ENCODE measurements around the gene TFDP1.

The TFDP1 gene

DNA sequence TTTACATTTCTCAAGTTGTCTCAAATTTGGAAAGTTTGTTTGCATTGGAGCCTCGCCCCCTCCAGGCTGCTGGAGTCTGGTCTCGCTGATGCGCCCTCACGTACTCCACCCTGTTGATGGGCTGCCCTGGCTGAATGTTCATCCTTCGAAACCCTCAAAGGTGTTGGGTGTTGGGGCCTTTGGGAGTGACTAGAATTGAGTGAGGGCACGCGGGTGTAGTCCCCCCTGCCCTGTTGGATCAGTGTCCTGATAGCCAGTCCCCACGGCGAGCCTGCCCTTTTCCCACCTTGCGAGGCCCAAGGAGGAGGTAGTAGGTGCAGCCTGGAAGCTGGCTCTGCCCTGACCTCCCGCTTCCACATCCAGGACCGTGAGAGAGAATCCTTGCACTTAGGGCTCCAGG is 14.8 kb downstream of the TFDP1 start:
- TF ChIP-seq FOXP2 (optimal IDR thresholded peaks at IDR 0.05; ENCODE audit: borderline replicate concordance, extremely low read depth, extremely low read length, insufficient read depth): no peak
- TF ChIP-seq SIN3A (IDR thresholded peaks at IDR 0.05; ENCODE audit: borderline replicate concordance, insufficient read depth, low read length): no peak
- TF ChIP-seq TAF1 (IDR thresholded peaks at IDR 0.05; ENCODE audit: borderline replicate concordance, insufficient read depth, low read length): no peak

DNA sequence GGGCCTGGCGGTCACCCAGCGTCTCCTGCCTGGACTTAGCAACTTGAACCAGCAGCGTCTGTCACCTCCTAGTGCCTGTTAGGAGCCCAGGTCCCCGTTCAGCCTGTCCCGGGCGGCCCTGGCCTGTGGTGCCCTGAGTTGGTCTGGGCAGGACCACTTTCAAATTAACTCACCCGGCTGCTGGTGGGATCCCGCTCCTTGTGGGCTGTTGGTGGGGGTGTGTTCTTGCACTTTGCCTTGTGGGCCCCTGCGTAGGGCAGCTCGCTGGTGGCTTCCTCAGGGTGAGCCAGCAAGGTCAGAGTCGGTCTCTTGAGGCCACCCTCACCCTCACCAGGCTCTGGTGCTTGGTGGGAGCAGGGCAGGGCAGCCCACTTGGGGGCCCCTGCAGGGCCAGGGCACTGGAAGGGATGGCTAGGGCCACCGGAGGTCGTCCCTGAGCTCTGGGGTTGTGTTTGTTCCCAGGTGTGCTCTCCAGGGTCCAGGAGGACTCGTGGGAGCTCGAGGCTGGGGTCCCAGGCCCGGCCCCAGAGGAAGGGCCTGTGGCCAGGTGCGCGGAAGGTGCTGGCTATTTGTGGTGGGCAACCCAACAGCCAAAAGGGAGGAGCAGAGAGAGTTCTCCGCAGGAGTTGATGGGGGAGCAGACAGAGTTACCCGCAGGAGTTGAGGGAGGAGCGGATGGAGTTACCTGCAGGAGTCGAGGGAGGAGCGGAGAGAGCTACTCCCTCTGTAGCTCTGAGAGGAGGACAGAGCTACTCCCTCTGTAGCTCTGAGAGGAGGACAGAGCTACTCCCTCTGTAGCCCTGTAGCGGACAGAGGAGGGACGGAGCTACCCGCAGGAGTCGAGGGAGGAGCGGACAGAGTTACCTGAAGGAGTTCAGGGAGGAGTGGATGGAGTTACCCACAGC is 16.9 kb downstream of the TFDP1 start:
- no peak for TF ChIP-seq FOXP2 (optimal IDR thresholded peaks at IDR 0.05; ENCODE audit: borderline replicate concordance, extremely low read depth, extremely low read length, insufficient read depth)
- TF ChIP-seq SIN3A (IDR thresholded peaks at IDR 0.05; ENCODE audit: borderline replicate concordance, insufficient read depth, low read length): no peak
- TF ChIP-seq POLR2AphosphoS5 (IDR thresholded peaks at IDR 0.05; ENCODE audit: low read depth, low read length): no peak
- no peak for TF ChIP-seq TAF1 (IDR thresholded peaks at IDR 0.05; ENCODE audit: borderline replicate concordance, insufficient read depth, low read length)
- TF ChIP-seq, protein P1, sequence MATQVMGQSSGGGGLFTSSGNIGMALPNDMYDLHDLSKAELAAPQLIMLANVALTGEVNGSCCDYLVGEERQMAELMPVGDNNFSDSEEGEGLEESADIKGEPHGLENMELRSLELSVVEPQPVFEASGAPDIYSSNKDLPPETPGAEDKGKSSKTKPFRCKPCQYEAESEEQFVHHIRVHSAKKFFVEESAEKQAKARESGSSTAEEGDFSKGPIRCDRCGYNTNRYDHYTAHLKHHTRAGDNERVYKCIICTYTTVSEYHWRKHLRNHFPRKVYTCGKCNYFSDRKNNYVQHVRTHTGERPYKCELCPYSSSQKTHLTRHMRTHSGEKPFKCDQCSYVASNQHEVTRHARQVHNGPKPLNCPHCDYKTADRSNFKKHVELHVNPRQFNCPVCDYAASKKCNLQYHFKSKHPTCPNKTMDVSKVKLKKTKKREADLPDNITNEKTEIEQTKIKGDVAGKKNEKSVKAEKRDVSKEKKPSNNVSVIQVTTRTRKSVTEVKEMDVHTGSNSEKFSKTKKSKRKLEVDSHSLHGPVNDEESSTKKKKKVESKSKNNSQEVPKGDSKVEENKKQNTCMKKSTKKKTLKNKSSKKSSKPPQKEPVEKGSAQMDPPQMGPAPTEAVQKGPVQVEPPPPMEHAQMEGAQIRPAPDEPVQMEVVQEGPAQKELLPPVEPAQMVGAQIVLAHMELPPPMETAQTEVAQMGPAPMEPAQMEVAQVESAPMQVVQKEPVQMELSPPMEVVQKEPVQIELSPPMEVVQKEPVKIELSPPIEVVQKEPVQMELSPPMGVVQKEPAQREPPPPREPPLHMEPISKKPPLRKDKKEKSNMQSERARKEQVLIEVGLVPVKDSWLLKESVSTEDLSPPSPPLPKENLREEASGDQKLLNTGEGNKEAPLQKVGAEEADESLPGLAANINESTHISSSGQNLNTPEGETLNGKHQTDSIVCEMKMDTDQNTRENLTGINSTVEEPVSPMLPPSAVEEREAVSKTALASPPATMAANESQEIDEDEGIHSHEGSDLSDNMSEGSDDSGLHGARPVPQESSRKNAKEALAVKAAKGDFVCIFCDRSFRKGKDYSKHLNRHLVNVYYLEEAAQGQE (IDR thresholded peaks at IDR 0.05; ENCODE audit: insufficient read depth in 1 of 2, low read depth in 2 of 2, low read length in 2 of 2): no peak

GRCh38 chr13:113602291-113602988 is 17.9 kb downstream of the TFDP1 start:
- TF ChIP-seq TAF1 (IDR thresholded peaks at IDR 0.05; ENCODE audit: borderline replicate concordance, insufficient read depth, low read length) (no peak), SIN3A (IDR thresholded peaks at IDR 0.05; ENCODE audit: borderline replicate concordance, insufficient read depth, low read length) (no peak), FOXP2 (optimal IDR thresholded peaks at IDR 0.05; ENCODE audit: borderline replicate concordance, extremely low read depth, extremely low read length, insufficient read depth) (no peak)
- TF ChIP-seq, protein P1 (IDR thresholded peaks at IDR 0.05; ENCODE audit: insufficient read depth in 1 of 2, low read depth in 2 of 2, low read length in 2 of 2): no peak

DNA sequence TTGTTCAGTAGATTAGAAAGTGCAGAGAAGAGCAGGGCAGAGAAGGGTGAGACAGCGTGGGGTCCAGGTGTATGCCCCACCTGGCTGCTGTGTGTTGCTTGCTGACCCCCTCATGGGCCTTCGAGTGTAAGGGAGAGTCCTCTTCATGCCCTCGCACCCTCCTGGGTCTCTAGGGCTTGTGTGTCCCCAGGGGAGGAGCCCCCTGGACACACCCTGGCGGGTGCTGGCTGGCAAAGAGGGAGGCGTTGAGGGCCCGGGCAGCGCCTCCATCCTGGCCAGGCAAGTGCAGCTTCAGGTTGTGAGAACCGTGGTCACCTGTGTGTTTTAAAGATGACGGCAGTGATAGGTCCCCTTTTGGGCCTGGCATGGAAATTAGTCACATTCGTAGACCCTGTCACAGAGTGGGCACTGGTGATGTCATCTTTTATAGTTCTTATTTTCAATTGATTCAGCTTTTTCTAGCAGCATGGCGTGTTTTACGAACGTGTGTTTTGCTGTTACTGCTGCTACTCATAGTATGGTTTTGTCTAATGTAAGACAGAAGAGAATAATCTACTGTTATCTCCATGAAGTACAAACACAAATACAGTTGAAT is 18.7 kb downstream of the TFDP1 start:
- TF ChIP-seq FOXP2 (optimal IDR thresholded peaks at IDR 0.05; ENCODE audit: borderline replicate concordance, extremely low read depth, extremely low read length, insufficient read depth) (no peak), POLR2AphosphoS5 (IDR thresholded peaks at IDR 0.05; ENCODE audit: low read depth, low read length) (no peak), SIN3A (IDR thresholded peaks at IDR 0.05; ENCODE audit: borderline replicate concordance, insufficient read depth, low read length) (no peak), TAF1 (IDR thresholded peaks at IDR 0.05; ENCODE audit: borderline replicate concordance, insufficient read depth, low read length) (no peak)
- TF ChIP-seq, protein P1 (IDR thresholded peaks at IDR 0.05; ENCODE audit: insufficient read depth in 1 of 2, low read depth in 2 of 2, low read length in 2 of 2): no peak

- no peak for TF ChIP-seq SIN3A (IDR thresholded peaks at IDR 0.05; ENCODE audit: borderline replicate concordance, insufficient read depth, low read length)
- no peak for TF ChIP-seq TAF1 (IDR thresholded peaks at IDR 0.05; ENCODE audit: borderline replicate concordance, insufficient read depth, low read length)
- TF ChIP-seq FOXP2 (optimal IDR thresholded peaks at IDR 0.05; ENCODE audit: borderline replicate concordance, extremely low read depth, extremely low read length, insufficient read depth): no peak
- no peak for TF ChIP-seq POLR2AphosphoS5 (IDR thresholded peaks at IDR 0.05; ENCODE audit: low read depth, low read length)
Observed at GRCh38 chr13:113604186-113604585, 19.6 kb downstream of the TFDP1 start.

Data from PFSK-1 (cell line).